ENCODE data around the gene MED13.

The MED13 gene

GRCh38 chr17:62064791-62065563, at the start of gene MED13:
MED13 (minus strand) TSS chr17:62065278; CDS start chr17:62065205, 73 bp downstream.
- H3K4me3 ChIP-seq (ENCODE audit: insufficient read depth, low read length, poor library complexity, severe bottlenecking), result peak within 1 kb of the TSS; percentile 100
- H3K27me3 ChIP-seq (ENCODE audit: low read length), result no peaks in the 10 kb centered on the region
- peaks cover 21% of the 10 kb centered on the region for H3K36me3 ChIP-seq (ENCODE audit: low read length)
- H3F3A ChIP-seq (ENCODE audit: insufficient read depth), result peaks cover 5% of the 10 kb centered on the region; the same call in 1 of the 2 replicates
- peak within 1 kb of the TSS; percentile 100 for H3K4me2 ChIP-seq (ENCODE audit: low read depth, low read length, poor library complexity, severe bottlenecking)
- no peak for TF ChIP-seq CTCF (IDR thresholded peaks at IDR 0.05; ENCODE audit: insufficient read depth, low read length, poor library complexity, severe bottlenecking)
- TF ChIP-seq EZH2phosphoT487 (conservative IDR thresholded peaks at IDR 0.05; ENCODE audit: low read length), result no peak
- H3K9me2 ChIP-seq (replicated peaks; ENCODE audit: insufficient read depth, low read length), result no peaks in the 10 kb centered on the region
- H3K27ac ChIP-seq (ENCODE audit: low read depth, low read length), result peak within 1 kb of the TSS; percentile 85
- H3K9ac ChIP-seq (ENCODE audit: low read length), result peak within 1 kb of the TSS; percentile 98
- H4K20me1 ChIP-seq (ENCODE audit: low read depth, low read length), result peaks cover 15% of the 10 kb centered on the region
- H3K79me2 ChIP-seq (ENCODE audit: insufficient read depth, low read length), result peaks cover 55% of the 10 kb centered on the region
- H2AFZ ChIP-seq (ENCODE audit: low read depth, low read length, severe bottlenecking), result peak within 1 kb of the TSS; percentile 98
- H3K9me3 ChIP-seq (ENCODE audit: insufficient read depth, low read length), result no peaks in the 10 kb centered on the region

GRCh38 chr17:62112229-62112628, 47.2 kb upstream of the MED13 start:
- H3K9me3 ChIP-seq (ENCODE audit: insufficient read depth, low read length), result no peaks in the 10 kb centered on the region
- H3K9ac ChIP-seq (ENCODE audit: low read length), result no peak overlapping the region
- no peaks in the 10 kb centered on the region for H3K36me3 ChIP-seq (ENCODE audit: low read length)
- no peaks in the 10 kb centered on the region for H4K20me1 ChIP-seq (ENCODE audit: low read depth, low read length)
- no peaks in the 10 kb centered on the region for H3K27me3 ChIP-seq (ENCODE audit: low read length)
- H3K79me2 ChIP-seq (ENCODE audit: insufficient read depth, low read length), result no peaks in the 10 kb centered on the region
- TF ChIP-seq CTCF (IDR thresholded peaks at IDR 0.05; ENCODE audit: insufficient read depth, low read length, poor library complexity, severe bottlenecking) (no peak), EZH2phosphoT487 (conservative IDR thresholded peaks at IDR 0.05; ENCODE audit: low read length) (no peak)
- H3K4me3 ChIP-seq (ENCODE audit: insufficient read depth, low read length, poor library complexity, severe bottlenecking), result no peak overlapping the region
- H3F3A ChIP-seq (ENCODE audit: insufficient read depth), result no peaks in the 10 kb centered on the region
- H3K27ac ChIP-seq (ENCODE audit: low read depth, low read length), result no peak overlapping the region
- H2AFZ ChIP-seq (ENCODE audit: low read depth, low read length, severe bottlenecking), result no peak overlapping the region
- no peak overlapping the region for H3K4me2 ChIP-seq (ENCODE audit: low read depth, low read length, poor library complexity, severe bottlenecking)
- H3K9me2 ChIP-seq (replicated peaks; ENCODE audit: insufficient read depth, low read length), result no peaks in the 10 kb centered on the region

- no peak overlapping the region for H3K4me2 ChIP-seq (ENCODE audit: low read depth, low read length, poor library complexity, severe bottlenecking)
- no peaks in the 10 kb centered on the region for H3K36me3 ChIP-seq (ENCODE audit: low read length)
- H2AFZ ChIP-seq (ENCODE audit: low read depth, low read length, severe bottlenecking), result no peak overlapping the region
- no peaks in the 10 kb centered on the region for H3K9me3 ChIP-seq (ENCODE audit: insufficient read depth, low read length)
- H3K79me2 ChIP-seq (ENCODE audit: insufficient read depth, low read length), result no peaks in the 10 kb centered on the region
- H3K27me3 ChIP-seq (ENCODE audit: low read length), result no peaks in the 10 kb centered on the region
- no peaks in the 10 kb centered on the region for H3F3A ChIP-seq (ENCODE audit: insufficient read depth)
- H3K4me3 ChIP-seq (ENCODE audit: insufficient read depth, low read length, poor library complexity, severe bottlenecking), result no peak overlapping the region
- no peak overlapping the region for H3K9ac ChIP-seq (ENCODE audit: low read length)
- no peaks in the 10 kb centered on the region for H3K9me2 ChIP-seq (replicated peaks; ENCODE audit: insufficient read depth, low read length)
- H3K27ac ChIP-seq (ENCODE audit: low read depth, low read length), result no peak overlapping the region
- H4K20me1 ChIP-seq (ENCODE audit: low read depth, low read length), result no peaks in the 10 kb centered on the region
- TF ChIP-seq EZH2phosphoT487 (conservative IDR thresholded peaks at IDR 0.05; ENCODE audit: low read length) (no peak), CTCF (IDR thresholded peaks at IDR 0.05; ENCODE audit: insufficient read depth, low read length, poor library complexity, severe bottlenecking) (no peak)
These were observed 46.6 kb upstream of the MED13 start for GRCh38 chr17:62111562-62112171.
